GM18870 (cell line): ENCODE data around the gene ZNF521.

ENCODE experiments used
- ATAC-seq: cut with Tn5 transposase; IDR thresholded peaks from one replicate; pipeline ENCODE4 v1.9.1; 2021; ENCODE audit warnings: moderate library complexity; ENCODE audit not compliant: unreplicated experiment

Gene ZNF521

GRCh38 chr18:25137197-25137472 lies 214.8 kb downstream of the ZNF521 start:
- no peak for ATAC-seq

DNA sequence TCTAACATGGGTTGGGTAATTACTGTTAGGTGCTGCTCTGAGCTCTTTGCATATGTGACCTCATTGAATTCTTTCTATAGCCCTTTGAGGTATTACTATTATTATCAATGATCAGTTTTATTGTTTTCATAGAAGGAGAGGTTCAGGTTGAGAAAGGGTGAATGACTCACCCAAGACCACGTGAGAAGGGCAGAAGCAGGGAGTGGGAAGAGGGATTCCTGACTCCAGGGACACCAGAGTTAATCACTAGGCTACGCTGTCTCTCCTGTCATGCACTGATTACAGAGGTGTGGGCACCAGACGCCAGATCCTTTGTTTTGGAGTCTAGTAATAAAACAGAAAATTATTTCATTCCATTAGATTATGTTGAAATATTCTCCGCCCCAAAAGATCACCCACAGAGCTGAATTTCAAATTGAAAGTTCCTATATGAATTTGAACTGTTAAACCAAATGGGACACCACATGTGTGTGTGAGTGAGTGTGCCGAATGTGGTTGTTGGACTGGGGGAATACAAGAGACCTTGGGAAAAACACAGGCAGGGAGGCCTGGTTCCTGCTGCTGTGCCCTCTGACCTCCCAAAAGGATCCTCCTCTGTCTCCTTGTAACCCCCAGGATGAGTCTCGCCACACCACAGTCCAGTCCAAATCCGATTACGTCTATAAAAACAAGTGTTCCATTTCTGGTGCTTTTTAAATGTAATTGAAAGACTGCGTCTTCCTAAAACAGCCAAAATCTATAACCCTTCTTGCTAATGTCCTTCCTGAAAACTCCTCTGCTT lies 215.4 kb downstream of the ZNF521 start:
- no peak for ATAC-seq

DNA sequence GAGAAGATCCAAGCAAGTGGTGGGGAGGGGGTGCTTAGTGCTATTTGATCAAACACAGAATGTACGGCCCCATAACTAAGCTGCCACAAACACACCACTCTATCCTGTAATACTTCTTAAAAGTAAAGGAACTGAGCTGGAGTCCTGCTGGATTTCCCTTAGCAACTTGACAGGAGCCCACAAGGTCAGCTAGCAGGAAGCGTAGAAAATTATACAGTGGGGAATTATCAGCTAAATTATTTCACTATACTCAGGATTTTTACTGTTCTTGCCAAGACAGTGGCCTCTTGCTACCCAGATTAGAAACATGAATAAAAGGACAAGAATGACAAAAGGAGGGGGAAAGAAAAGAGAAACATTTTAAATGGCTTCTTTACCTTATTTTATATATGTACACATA lies 217.1 kb downstream of the ZNF521 start:
- no peak for ATAC-seq

DNA sequence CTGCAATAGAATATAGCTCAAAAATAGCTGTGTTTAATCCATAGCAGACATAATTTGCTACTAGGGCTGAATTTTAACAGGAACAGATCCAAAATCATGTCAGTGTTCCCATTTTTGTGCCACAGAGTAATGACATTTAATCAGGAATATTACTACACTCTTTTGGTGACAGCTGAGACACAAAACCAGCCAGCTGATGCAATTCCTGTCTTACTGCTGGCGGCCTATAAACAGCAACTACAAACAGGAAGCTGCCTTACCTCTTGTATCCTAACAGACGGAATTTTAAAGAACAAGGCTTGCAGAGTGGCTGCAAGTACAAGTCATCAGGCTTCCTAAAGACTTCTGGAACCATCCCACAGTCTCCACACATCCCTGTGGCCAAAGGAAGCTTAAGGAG lies 218.1 kb downstream of the ZNF521 start:
- ATAC-seq, result no peak

DNA sequence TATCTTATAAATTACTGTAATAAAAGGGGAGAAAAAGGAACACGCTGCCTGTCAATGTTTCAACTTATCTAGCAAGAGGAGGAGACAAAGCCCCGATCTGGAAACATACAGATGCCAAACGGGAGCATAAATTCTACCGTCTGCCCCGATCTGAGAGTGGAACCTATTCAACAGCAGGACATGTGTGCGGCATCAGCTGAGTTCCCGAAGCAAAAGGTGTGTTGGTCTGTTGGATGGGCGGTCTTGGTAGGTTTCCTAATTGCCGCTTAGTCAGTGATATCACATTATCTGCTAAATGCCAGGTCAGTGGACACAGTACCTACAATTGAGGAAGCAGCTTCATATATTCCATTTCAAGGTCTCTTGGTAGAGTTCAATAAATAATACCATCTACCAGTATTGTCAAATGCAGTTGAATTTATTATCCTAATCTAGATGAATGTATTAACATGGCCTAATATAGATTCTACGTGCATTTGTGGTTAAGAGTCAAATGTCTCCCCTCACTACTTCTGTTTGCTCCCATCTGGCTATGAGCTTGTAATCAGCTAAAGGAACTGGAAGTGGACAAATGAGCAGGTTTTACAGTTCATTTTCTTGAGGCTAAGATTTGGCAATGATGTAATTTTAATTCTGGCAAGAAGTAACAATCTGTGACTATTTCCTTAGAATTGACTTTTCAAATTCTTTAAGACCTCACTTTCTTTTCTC lies 219.0 kb downstream of the ZNF521 start:
- no peak for ATAC-seq

- no peak for ATAC-seq
These were observed 225.2 kb downstream of the ZNF521 start for GRCh38 chr18:25126751-25127150.

GRCh38 chr18:25125680-25126079 lies 226.3 kb downstream of the ZNF521 start:
- no peak for ATAC-seq

- no peak for ATAC-seq
These were observed 228.3 kb downstream of the ZNF521 start for GRCh38 chr18:25123438-25124232.

- no peak for ATAC-seq
These were observed 230.5 kb downstream of the ZNF521 start for GRCh38 chr18:25121442-25121841.

DNA sequence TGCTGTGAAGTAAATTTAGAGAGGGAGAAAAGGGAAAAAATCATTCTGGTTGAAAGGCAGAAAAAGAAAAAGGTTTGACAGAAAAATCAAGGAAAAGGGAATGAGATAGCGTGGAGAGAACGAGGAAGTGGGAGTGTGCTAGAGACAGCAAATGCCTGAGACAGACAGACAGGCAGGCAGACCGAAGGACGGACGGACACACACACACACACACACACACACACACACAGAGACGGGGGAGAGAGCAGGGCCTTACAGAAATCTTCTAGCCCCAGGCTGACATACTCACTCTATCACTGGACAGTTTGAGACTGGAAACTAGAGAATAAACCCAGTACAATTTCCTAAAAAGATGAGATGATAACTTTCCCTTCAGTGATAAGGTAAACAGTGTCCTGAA lies 238.4 kb downstream of the ZNF521 start:
- no peak for ATAC-seq

- no peak for ATAC-seq
These were observed 239.0 kb downstream of the ZNF521 start for GRCh38 chr18:25112821-25113434.

DNA sequence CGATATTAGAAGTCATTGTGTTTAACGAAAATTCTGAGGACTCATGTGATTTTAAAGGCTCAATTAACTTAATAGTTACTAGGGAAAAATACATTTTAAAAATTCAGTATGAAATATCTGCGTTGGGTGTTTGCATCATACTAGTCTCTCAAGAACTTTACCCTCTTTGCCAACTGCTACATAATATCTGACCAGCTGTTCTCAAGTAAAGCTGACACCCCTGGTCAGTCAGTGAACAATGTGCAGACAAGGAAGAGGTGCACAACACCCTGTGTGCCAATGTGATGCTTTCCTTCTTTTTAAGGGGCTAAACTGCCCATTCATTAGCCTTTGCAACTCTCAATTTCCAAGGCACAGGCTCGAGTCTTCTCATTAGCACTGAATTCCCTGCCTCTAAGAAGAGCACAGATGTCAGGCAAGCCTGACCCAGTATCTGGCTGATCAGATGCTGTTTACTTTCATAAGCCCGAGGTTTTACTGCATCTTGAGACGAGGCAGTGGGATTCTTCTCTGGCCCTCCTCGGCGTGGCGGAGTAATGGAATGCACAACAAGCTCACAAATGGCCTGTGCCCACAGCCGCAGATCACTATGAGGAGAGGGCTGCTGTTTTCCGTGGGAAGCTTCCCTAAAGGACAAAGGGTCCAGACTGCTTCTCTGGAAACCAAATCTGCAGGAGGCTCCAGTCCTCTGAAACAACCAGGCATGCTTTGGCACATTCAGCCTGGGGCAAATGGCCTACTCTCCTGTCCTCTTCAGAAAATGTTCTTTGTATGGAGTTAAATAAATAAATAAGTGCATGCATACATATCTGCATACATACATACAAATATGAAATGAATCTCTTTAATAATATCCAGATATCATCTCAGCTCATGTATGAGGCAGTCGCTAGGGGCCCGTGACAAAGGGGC lies 240.3 kb downstream of the ZNF521 start:
- no peak for ATAC-seq

- no peak for ATAC-seq
These were observed 242.5 kb downstream of the ZNF521 start for GRCh38 chr18:25109484-25109883.

DNA sequence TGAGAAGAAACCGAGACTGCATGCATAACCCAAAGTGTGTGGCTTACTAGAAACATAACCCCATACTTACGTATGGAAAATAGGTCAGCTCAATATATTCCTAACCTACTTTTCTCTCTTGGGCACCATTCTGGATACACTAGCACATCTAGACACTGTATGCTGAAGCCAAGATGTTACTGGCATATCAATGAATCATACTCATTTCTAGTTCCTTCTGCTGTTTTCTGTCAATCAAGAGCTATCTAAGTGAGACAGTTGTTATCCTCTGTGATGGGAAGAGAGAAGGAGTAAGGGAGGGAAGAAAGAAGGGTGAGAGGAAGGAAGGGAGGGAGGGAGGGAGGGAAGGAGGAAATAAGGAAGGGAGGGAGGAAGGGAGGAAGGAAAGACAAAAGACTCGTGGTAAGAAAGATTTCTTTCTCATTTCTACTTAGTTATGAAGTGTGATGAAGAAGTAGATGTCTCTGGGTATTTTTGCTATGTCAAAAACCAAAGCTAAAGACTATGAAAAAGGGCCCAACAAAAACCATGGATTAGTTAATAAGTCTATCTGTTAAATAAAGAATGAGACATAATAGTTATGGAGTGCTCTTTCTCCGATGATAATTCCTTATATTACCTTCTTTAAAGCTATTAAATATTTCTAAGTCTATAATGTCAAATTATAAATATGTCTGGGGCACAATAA lies 248.4 kb downstream of the ZNF521 start:
- no peak for ATAC-seq

DNA sequence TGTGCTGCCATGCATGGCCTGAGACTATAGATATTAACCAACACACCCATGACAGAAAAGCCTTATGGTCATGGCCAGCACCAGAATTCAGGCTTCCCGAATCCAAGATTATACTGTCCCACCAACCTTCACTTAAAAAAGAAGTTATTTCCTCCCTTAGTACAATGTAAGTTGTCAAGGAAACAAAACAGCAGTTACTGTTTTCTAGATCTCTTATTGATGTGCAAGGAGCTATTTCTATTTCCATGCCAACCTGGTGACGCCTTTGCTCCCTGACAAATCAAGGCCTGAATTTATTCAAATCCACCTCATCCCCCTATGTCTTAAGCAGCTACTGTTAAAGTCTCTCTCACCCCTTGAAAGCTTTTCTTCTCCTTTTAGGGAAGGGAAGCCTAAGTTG lies 249.3 kb downstream of the ZNF521 start:
- no peak for ATAC-seq

- ATAC-seq, result no peak
These were observed 251.5 kb downstream of the ZNF521 start for GRCh38 chr18:25100418-25100817.

- ATAC-seq, result no peak
These were observed 252.1 kb downstream of the ZNF521 start for GRCh38 chr18:25099895-25100294.

GRCh38 chr18:25097569-25098056 lies 254.4 kb downstream of the ZNF521 start:
- no peak for ATAC-seq

DNA sequence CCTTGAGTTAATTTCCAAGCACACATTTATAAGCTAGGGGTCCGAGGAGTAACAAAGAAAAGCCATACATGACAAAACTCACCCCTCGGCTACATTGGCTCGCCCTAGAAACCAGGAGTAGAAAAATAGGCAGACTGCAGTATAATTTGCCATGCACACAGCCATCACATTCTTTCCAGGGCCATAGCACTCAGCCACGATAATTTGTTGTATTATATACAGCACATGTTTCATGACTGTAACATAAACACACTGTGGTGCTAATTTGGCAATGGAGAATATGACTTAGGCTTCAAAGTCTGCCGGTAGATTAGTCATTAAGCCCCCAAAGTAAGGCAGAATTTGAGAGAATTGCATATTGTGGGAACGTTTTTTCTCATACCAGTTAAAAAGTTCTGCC lies 254.9 kb downstream of the ZNF521 start:
- no peak for ATAC-seq

DNA sequence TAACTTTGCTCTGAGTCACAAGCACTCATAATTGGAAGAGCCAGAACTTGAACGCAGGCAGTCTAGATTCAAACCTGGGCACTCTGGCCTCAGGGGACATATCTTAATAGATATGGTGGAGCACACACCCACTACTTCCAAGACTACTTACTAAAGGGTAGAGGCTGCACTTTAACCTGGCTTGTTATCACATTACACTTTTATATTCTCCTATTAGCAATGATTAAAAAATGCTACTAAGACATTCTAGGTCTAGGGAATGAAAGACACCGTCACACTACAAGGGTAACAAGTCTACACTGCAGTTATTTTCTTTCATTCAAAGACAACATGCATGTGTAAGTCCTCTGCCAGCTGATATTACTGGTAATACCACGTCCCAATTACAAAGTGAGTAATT lies 258.8 kb downstream of the ZNF521 start:
- ATAC-seq, result no peak
